Stimulated activated CD8-positive, alpha-beta memory T cell treated with anti-CD3 and anti-CD28 coated beads, Interleukin-12 subunit alpha, Interleukin-12 subunit beta, amount 100 ng/mL, for 24 hours (primary cell): Measurements from ENCODE around the gene RBM39.
"Not testable (repeated sequence)": the region's sequence is repeated elsewhere in the genome, so short reads cannot be mapped to it uniquely, and the experiment has no call there.

ENCODE experiments used
- DNase-seq: peaks from one replicate; pipeline ENCODE4 v3.0.0-alpha.2; 2020; ENCODE audit errors: extremely low read depth

The RBM39 gene

GRCh38 chr20:35756404-35756803, 14.3 kb upstream of the RBM39 start:
- no peak for DNase-seq

- no peak for DNase-seq
Measured at GRCh38 chr20:35750611-35751010, 8.6 kb upstream of the RBM39 start.

- DNase-seq, result not testable (repeated sequence)
Measured at GRCh38 chr20:35744492-35744841, 2.4 kb upstream of the RBM39 start.

- no peak for DNase-seq
Measured at GRCh38 chr20:35743693-35744491, 1.8 kb upstream of the RBM39 start.

- no peak for DNase-seq
Measured at GRCh38 chr20:35742741-35743523, 872 bp upstream of the RBM39 start.

GRCh38 chr20:35739294-35740163, 2.5 kb downstream of the RBM39 start:
- no peak for DNase-seq

- DNase-seq, result no peak
Measured at GRCh38 chr20:35738410-35739179, 3.5 kb downstream of the RBM39 start.

GRCh38 chr20:35737865-35738333, 4.2 kb downstream of the RBM39 start:
- DNase-seq, result no peak

GRCh38 chr20:35735826-35736470, 6.1 kb downstream of the RBM39 start:
- DNase-seq, result no peak

- DNase-seq, result no peak
Measured at GRCh38 chr20:35734777-35735649, 7.0 kb downstream of the RBM39 start.

GRCh38 chr20:35734374-35734773, 7.7 kb downstream of the RBM39 start:
- no peak for DNase-seq

- DNase-seq, result no peak
Measured at GRCh38 chr20:35732644-35732982, 9.4 kb downstream of the RBM39 start.

- no peak for DNase-seq
Measured at GRCh38 chr20:35731862-35732643, 10.0 kb downstream of the RBM39 start.

GRCh38 chr20:35731469-35731788, 10.6 kb downstream of the RBM39 start:
- DNase-seq, result no peak

GRCh38 chr20:35730583-35731468, 11.2 kb downstream of the RBM39 start:
- no peak for DNase-seq

- no peak for DNase-seq
Measured at GRCh38 chr20:35729836-35730582, 12.1 kb downstream of the RBM39 start.

- no peak for DNase-seq
Measured at GRCh38 chr20:35729283-35729807, 12.7 kb downstream of the RBM39 start.
